SU-DHL-6 (cell line): Measurements from ENCODE around the gene ICA1.

Source experiments
- EZH2phosphoT487 ChIP-seq: fragments of 200-600 bp; sonication (generic), shearing (Covaris generic); conservative IDR thresholded peaks from 2 replicates; pipeline ENCODE4 v1.6.1; 2018; ENCODE audit warnings: mild to moderate bottlenecking, antibody characterized with exemption, low read length, moderate library complexity, mixed read lengths
- TF ChIP-seq, protein P1 (sequence below): fragments of 200-600 bp; sonication (generic); IDR thresholded peaks from one replicate; pipeline ENCODE4 v1.5.1; 2017; ENCODE audit warnings: antibody characterized with exemption, mild to moderate bottlenecking, low read length, moderate library complexity; ENCODE audit not compliant: insufficient read depth, poor library complexity, severe bottlenecking

GRCh38 chr7:8261711-8262695 is at the start of gene ICA1:
- TF ChIP-seq, protein P1, sequence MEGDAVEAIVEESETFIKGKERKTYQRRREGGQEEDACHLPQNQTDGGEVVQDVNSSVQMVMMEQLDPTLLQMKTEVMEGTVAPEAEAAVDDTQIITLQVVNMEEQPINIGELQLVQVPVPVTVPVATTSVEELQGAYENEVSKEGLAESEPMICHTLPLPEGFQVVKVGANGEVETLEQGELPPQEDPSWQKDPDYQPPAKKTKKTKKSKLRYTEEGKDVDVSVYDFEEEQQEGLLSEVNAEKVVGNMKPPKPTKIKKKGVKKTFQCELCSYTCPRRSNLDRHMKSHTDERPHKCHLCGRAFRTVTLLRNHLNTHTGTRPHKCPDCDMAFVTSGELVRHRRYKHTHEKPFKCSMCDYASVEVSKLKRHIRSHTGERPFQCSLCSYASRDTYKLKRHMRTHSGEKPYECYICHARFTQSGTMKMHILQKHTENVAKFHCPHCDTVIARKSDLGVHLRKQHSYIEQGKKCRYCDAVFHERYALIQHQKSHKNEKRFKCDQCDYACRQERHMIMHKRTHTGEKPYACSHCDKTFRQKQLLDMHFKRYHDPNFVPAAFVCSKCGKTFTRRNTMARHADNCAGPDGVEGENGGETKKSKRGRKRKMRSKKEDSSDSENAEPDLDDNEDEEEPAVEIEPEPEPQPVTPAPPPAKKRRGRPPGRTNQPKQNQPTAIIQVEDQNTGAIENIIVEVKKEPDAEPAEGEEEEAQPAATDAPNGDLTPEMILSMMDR, result no peak
- TF ChIP-seq EZH2phosphoT487, result no peak
